Measurements from ENCODE around the gene SYT7. TPM values are rescaled to one million over a fixed set of nuclear protein-coding genes. Genes with fewer than 3 reads are reported as not detected.

The SYT7 gene
- total RNA-seq, 4 donors from 2014 or later: 5.4 to 8.4 (median 7.5) TPM

GRCh38 chr11:61551634-61552033, 29.2 kb downstream of the SYT7 start:
- Histone ChIP-seq H3K36me3 (no peaks in the 10 kb centered on the region), H3K4me1 (peaks cover 9% of the 10 kb centered on the region), H3K9me3 (no peaks in the 10 kb centered on the region), H3K4me3 (no peak overlapping the region), H3K27me3 (peaks cover 67% of the 10 kb centered on the region), H3K27ac (no peak overlapping the region)
- WGBS: no CpG with 5 or more reads among the region's 12 CpGs
- TF ChIP-seq POLR2AphosphoS5 (IDR thresholded peaks at IDR 0.05) (no peak), CTCF (IDR thresholded peaks at IDR 0.05) (no peak), EP300 (IDR thresholded peaks at IDR 0.05) (no peak), POLR2A (IDR thresholded peaks at IDR 0.05) (no peak)
- DNase-seq (ENCODE audit: low spot score in 2 of 2): no peak

- no peak for DNase-seq (ENCODE audit: low spot score in 2 of 2)
- Histone ChIP-seq H3K4me3 (no peak overlapping the region), H3K9me3 (no peaks in the 10 kb centered on the region), H3K27me3 (peaks cover 67% of the 10 kb centered on the region), H3K36me3 (no peaks in the 10 kb centered on the region), H3K4me1 (peaks cover 8% of the 10 kb centered on the region), H3K27ac (no peak overlapping the region)
- TF ChIP-seq POLR2AphosphoS5 (IDR thresholded peaks at IDR 0.05): no peak
- 91% methylated on average over 15 of the region's 18 CpGs for WGBS
These were observed 30.1 kb downstream of the SYT7 start for GRCh38 chr11:61550665-61551227.

GRCh38 chr11:61549662-61550568, 31.0 kb downstream of the SYT7 start:
- WGBS: 74% methylated on average over 15 of the region's 23 CpGs
- Histone ChIP-seq H3K9me3 (no peaks in the 10 kb centered on the region), H3K4me3 (no peak overlapping the region), H3K27ac (no peak overlapping the region), H3K27me3 (peaks cover 61% of the 10 kb centered on the region), H3K4me1 (no peaks in the 10 kb centered on the region), H3K36me3 (no peaks in the 10 kb centered on the region)
- DNase-seq (ENCODE audit: low spot score in 2 of 2): no peak
- no peak for TF ChIP-seq CTCF (IDR thresholded peaks at IDR 0.05)
- no peak for TF ChIP-seq EP300 (IDR thresholded peaks at IDR 0.05)

GRCh38 chr11:61549177-61549576, 31.7 kb downstream of the SYT7 start:
- WGBS: 87% methylated on average over 8 of the region's 8 CpGs
- Histone ChIP-seq H3K9me3 (no peaks in the 10 kb centered on the region), H3K27ac (no peak overlapping the region), H3K36me3 (no peaks in the 10 kb centered on the region), H3K27me3 (peaks cover 54% of the 10 kb centered on the region), H3K4me3 (no peak overlapping the region), H3K4me1 (no peaks in the 10 kb centered on the region)
- DNase-seq (ENCODE audit: low spot score in 2 of 2): no peak
- TF ChIP-seq CTCF (IDR thresholded peaks at IDR 0.05) (no peak), EP300 (IDR thresholded peaks at IDR 0.05) (no peak), POLR2AphosphoS5 (IDR thresholded peaks at IDR 0.05) (no peak), POLR2A (IDR thresholded peaks at IDR 0.05) (no peak)

GRCh38 chr11:61547246-61547645, 33.6 kb downstream of the SYT7 start:
- WGBS: 75% methylated on average over 19 of the region's 19 CpGs
- no peak for TF ChIP-seq POLR2AphosphoS5 (IDR thresholded peaks at IDR 0.05)
- no peak for TF ChIP-seq CTCF (IDR thresholded peaks at IDR 0.05)
- no peak for TF ChIP-seq EP300 (IDR thresholded peaks at IDR 0.05)
- no peak for TF ChIP-seq POLR2A (IDR thresholded peaks at IDR 0.05)
- no peaks in the 10 kb centered on the region for H3K4me1 ChIP-seq
- no peak for DNase-seq (ENCODE audit: low spot score in 2 of 2)
- H3K27me3 ChIP-seq: peaks cover 34% of the 10 kb centered on the region
- no peak overlapping the region for H3K27ac ChIP-seq
- no peaks in the 10 kb centered on the region for H3K36me3 ChIP-seq
- H3K9me3 ChIP-seq: no peaks in the 10 kb centered on the region
- H3K4me3 ChIP-seq: no peak overlapping the region
